Activated CD8-positive, alpha-beta T cell treated with anti-CD3 and anti-CD28 coated beads for 36 hours (primary cell): Measurements from ENCODE around the gene CDH23. TPM values are rescaled to one million over a fixed set of nuclear protein-coding genes. Genes with fewer than 3 reads are reported as not detected.

Source experiments
- ATAC-seq: fragments of 200-7000 bp; cut with Tn5 transposase; one replicate; pipeline ENCODE4 v1.10.0; 2021; ENCODE audit warnings: mild to moderate bottlenecking, moderate library complexity
- CTCF ChIA-PET: fragments of 350-600 bp; sonication (Branson Sonifier 250); formaldehyde crosslinking; loops from one replicate; lab custom pipeline; 2021; ENCODE audit warnings: antibody characterized with exemption; lab: Charles Lee
- POLR2A ChIA-PET: fragments of 350-600 bp; sonication (Branson Sonifier 250); formaldehyde crosslinking; loops from one replicate; lab custom pipeline; 2021; ENCODE audit warnings: antibody characterized with exemption; lab: Charles Lee
- DNase-seq: peaks from one replicate; pipeline ENCODE4 v3.0.0-alpha.2; 2020
- H3K27ac Mint-ChIP-seq: one replicate; pipeline ENCODE4 v1.8.0; 2021; ENCODE audit warnings: mild to moderate bottlenecking, mixed read lengths
- H3K27me3 Mint-ChIP-seq: one replicate; pipeline ENCODE4 v1.8.0; 2021; ENCODE audit warnings: mixed read lengths
- H3K36me3 Mint-ChIP-seq: one replicate; pipeline ENCODE4 v1.8.0; 2021; ENCODE audit warnings: low read depth, mixed read lengths
- H3K4me1 Mint-ChIP-seq: one replicate; pipeline ENCODE4 v1.8.0; 2021; ENCODE audit warnings: low read depth, mixed read lengths
- H3K4me3 Mint-ChIP-seq: one replicate; pipeline ENCODE4 v1.8.0; 2021; ENCODE audit warnings: mild to moderate bottlenecking, moderate library complexity, mixed read lengths
- H3K9me3 Mint-ChIP-seq: one replicate; pipeline ENCODE4 v1.8.0; 2021; ENCODE audit warnings: mixed read lengths
- CTCF ChIP-seq: fragments of 200-600 bp; IDR thresholded peaks from one replicate; pipeline ENCODE4 v1.8.0; 2022; ENCODE audit warnings: antibody characterized with exemption, mild to moderate bottlenecking
- intact Hi-C: fragments of 100-400 bp; cut with micrococcal nuclease; formaldehyde crosslinking; loops from one replicate; pipeline ENCODE4 v1.10.0; 2022
- total RNA-seq, 2 experiments: library from RNA; stranded (reverse); gene quantifications; one replicate each; pipeline ENCODE4 v1.2.3, GENCODE V29; 2021

The CDH23 gene
- total RNA-seq, 2 experiments from 2014 or later = 2.4 to 2.7 TPM

GRCh38 chr10:71712572-71713134 is 315.9 kb downstream of the CDH23 start:
- no peaks in the 10 kb centered on the region for H3K9me3 Mint-ChIP-seq
- DNase-seq (peak; percentile 55), ATAC-seq (peak; percentile 64)
- H3K4me3 Mint-ChIP-seq = peak overlapping the region; percentile 70
- H3K36me3 Mint-ChIP-seq = no peaks in the 10 kb centered on the region
- H3K27me3 Mint-ChIP-seq = no peaks in the 10 kb centered on the region
- peaks cover 71% of the 10 kb centered on the region for H3K4me1 Mint-ChIP-seq
- H3K27ac Mint-ChIP-seq = peak overlapping the region; percentile 96
- intact Hi-C loops = no loop called here
- no peak for TF ChIP-seq CTCF
- CTCF ChIA-PET = interaction anchor here (1.0 to 12.4 kb wide), 11 partner anchors 13 to 398 kb away, joined by 3 to 189 read pairs (median 4); partner anchors contain the start of gene VSIR
- POLR2A ChIA-PET = interaction anchor here (0.6 to 7.5 kb wide), 14 partner anchors 8 to 100 kb away, joined by 3 to 65 read pairs (median 6); partner anchors contain the start of gene VSIR

GRCh38 chr10:71713135-71714030 is 316.7 kb downstream of the CDH23 start:
- ChIA-PET POLR2A (interaction anchor here (0.9 to 7.5 kb wide), 13 partner anchors 8 to 100 kb away, joined by 3 to 65 read pairs (median 6); partner anchors contain the start of gene VSIR), CTCF (interaction anchor here (1.0 to 12.4 kb wide), 7 partner anchors 12 to 328 kb away, joined by 3 to 189 read pairs (median 4); partner anchors contain the start of gene VSIR)
- DNase-seq (peak; percentile 61), ATAC-seq (peak; percentile 61)
- H3K4me3 Mint-ChIP-seq = peak overlapping the region; percentile 70
- peaks cover 65% of the 10 kb centered on the region for H3K4me1 Mint-ChIP-seq
- intact Hi-C loops = no loop called here
- peak overlapping the region; percentile 96 for H3K27ac Mint-ChIP-seq
- H3K36me3 Mint-ChIP-seq = no peaks in the 10 kb centered on the region
- no peak for TF ChIP-seq CTCF
- no peaks in the 10 kb centered on the region for H3K27me3 Mint-ChIP-seq
- no peaks in the 10 kb centered on the region for H3K9me3 Mint-ChIP-seq

GRCh38 chr10:71714031-71714410 is 317.3 kb downstream of the CDH23 start:
- no peaks in the 10 kb centered on the region for H3K36me3 Mint-ChIP-seq
- ChIA-PET CTCF (interaction anchor here (1.0 to 12.4 kb wide), 4 partner anchors 11 to 104 kb away, joined by 3 to 189 read pairs (median 42); partner anchors contain the start of gene VSIR), POLR2A (interaction anchor here (1.0 to 7.5 kb wide), 5 partner anchors 9 to 101 kb away, joined by 3 to 65 read pairs (median 7); no protein-coding TSS in a partner anchor)
- H3K27ac Mint-ChIP-seq = peak overlapping the region; percentile 96
- no peak for DNase-seq
- H3K4me3 Mint-ChIP-seq = peak overlapping the region; percentile 70
- TF ChIP-seq CTCF = no peak
- H3K27me3 Mint-ChIP-seq = no peaks in the 10 kb centered on the region
- no peak for ATAC-seq
- peaks cover 62% of the 10 kb centered on the region for H3K4me1 Mint-ChIP-seq
- H3K9me3 Mint-ChIP-seq = no peaks in the 10 kb centered on the region
- intact Hi-C loops = no loop called here

DNA sequence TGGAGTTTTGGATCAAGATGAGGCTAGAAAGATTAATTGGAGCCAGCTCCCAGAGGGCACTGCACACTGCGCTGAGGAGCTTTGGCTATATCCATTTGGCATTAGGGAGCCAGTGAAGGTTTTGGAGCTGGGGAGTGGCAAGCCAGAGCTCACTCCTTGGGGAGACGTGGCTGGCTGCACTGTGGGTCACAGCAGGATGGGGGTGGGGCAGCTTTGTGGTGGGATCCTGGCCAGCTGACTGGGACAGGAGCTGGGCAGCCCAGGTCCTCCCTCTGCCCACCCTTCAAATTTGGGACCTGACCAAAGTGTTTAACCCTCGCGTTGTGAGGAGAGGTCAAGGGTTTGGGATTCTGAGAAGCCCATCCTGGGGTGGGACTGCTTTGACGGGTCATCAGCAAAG is 317.9 kb downstream of the CDH23 start:
- Mint-ChIP-seq H3K27ac (peak overlapping the region; percentile 96), H3K27me3 (no peaks in the 10 kb centered on the region), H3K4me3 (peak overlapping the region; percentile 70), H3K4me1 (peaks cover 58% of the 10 kb centered on the region), H3K36me3 (no peaks in the 10 kb centered on the region), H3K9me3 (no peaks in the 10 kb centered on the region)
- intact Hi-C loops = no loop called here
- no peak for DNase-seq
- no peak for TF ChIP-seq CTCF
- no peak for ATAC-seq
- ChIA-PET POLR2A (interaction anchor here (2.1 to 7.5 kb wide), 2 partner anchors 10 to 11 kb away, joined by 7 to 65 read pairs; no protein-coding TSS in a partner anchor), CTCF (interaction anchor here (5.5 to 12.4 kb wide), 3 partner anchors 11 to 58 kb away, joined by 27 to 189 read pairs (median 57); partner anchors contain the start of gene VSIR)
